DOHH2 (cell line): Measurements from ENCODE around the gene OTOP3.

Source experiments
- H3F3A ChIP-seq: fragments of 200-600 bp; sonication (generic), shearing (Covaris generic); 2 replicates; pipeline ENCODE4 v1.6.0; 2016; ENCODE audit warnings: antibody characterized with exemption, mild to moderate bottlenecking; ENCODE audit not compliant: control insufficient read depth, insufficient read depth
- H3K27ac ChIP-seq: fragments of 200-600 bp; sonication (generic); 2 replicates; pipeline ENCODE4 v1.5.1; 2014; ENCODE audit warnings: low read depth, mild to moderate bottlenecking, low read length, moderate library complexity
- H3K27me3 ChIP-seq: fragments of 200-600 bp; sonication (generic); 2 replicates; pipeline ENCODE4 v1.6.1; 2014; ENCODE audit warnings: mild to moderate bottlenecking, low read length, mixed read lengths; ENCODE audit not compliant: control insufficient read depth
- H3K36me3 ChIP-seq: fragments of 200-600 bp; sonication (generic); 2 replicates; pipeline ENCODE4 v1.6.1; 2014; ENCODE audit warnings: mild to moderate bottlenecking, low read length, moderate library complexity, mixed read lengths; ENCODE audit not compliant: control insufficient read depth
- H3K4me1 ChIP-seq: fragments of 200-600 bp; sonication (generic); 2 replicates; pipeline ENCODE4 v1.6.1; 2014; ENCODE audit warnings: mild to moderate bottlenecking, low read length, mixed read lengths; ENCODE audit not compliant: control insufficient read depth
- H3K4me2 ChIP-seq: fragments of 200-600 bp; sonication (generic); 2 replicates; pipeline ENCODE4 v1.6.0; 2014; ENCODE audit warnings: mild to moderate bottlenecking, low read length, moderate library complexity
- H3K4me3 ChIP-seq: fragments of 200-600 bp; sonication (generic); 2 replicates; pipeline ENCODE4 v1.5.1; 2014; ENCODE audit warnings: mild to moderate bottlenecking, low read length, mixed read lengths
- H3K79me2 ChIP-seq: fragments of 200-600 bp; sonication (generic); 2 replicates; pipeline ENCODE4 v1.6.1; 2014; ENCODE audit warnings: mild to moderate bottlenecking, low read length, mixed read lengths; ENCODE audit not compliant: control insufficient read depth
- H3K9me2 ChIP-seq: fragments of 200-600 bp; sonication (generic); replicated peaks from 2 replicates; pipeline ENCODE4 v1.6.1; 2014; ENCODE audit warnings: mild to moderate bottlenecking, low read length, mixed read lengths; ENCODE audit not compliant: control insufficient read depth
- H3K9me3 ChIP-seq: fragments of 200-600 bp; sonication (generic); 2 replicates; pipeline ENCODE4 v1.6.1; 2014; ENCODE audit warnings: antibody characterized with exemption, low read length, mixed read lengths; ENCODE audit not compliant: control insufficient read depth, insufficient read depth
- H4K20me1 ChIP-seq: fragments of 200-600 bp; sonication (generic); 2 replicates; pipeline ENCODE4 v1.6.0; 2014; ENCODE audit warnings: low read depth, mild to moderate bottlenecking, antibody characterized with exemption, low read length, moderate library complexity; ENCODE audit not compliant: control insufficient read depth, insufficient read depth
- CTCF ChIP-seq: fragments of 200-600 bp; sonication (generic); IDR thresholded peaks from one replicate; pipeline ENCODE4 v1.5.1; 2014; ENCODE audit warnings: antibody characterized with exemption, mild to moderate bottlenecking, low read depth, low read length; ENCODE audit not compliant: poor library complexity, severe bottlenecking
- EZH2phosphoT487 ChIP-seq: fragments of 200-600 bp; sonication (generic); IDR thresholded peaks from 2 replicates; pipeline ENCODE4 v1.6.1; 2017; ENCODE audit warnings: borderline replicate concordance, mild to moderate bottlenecking, antibody characterized with exemption, low read length, moderate library complexity, mixed read lengths

Gene OTOP3

DNA sequence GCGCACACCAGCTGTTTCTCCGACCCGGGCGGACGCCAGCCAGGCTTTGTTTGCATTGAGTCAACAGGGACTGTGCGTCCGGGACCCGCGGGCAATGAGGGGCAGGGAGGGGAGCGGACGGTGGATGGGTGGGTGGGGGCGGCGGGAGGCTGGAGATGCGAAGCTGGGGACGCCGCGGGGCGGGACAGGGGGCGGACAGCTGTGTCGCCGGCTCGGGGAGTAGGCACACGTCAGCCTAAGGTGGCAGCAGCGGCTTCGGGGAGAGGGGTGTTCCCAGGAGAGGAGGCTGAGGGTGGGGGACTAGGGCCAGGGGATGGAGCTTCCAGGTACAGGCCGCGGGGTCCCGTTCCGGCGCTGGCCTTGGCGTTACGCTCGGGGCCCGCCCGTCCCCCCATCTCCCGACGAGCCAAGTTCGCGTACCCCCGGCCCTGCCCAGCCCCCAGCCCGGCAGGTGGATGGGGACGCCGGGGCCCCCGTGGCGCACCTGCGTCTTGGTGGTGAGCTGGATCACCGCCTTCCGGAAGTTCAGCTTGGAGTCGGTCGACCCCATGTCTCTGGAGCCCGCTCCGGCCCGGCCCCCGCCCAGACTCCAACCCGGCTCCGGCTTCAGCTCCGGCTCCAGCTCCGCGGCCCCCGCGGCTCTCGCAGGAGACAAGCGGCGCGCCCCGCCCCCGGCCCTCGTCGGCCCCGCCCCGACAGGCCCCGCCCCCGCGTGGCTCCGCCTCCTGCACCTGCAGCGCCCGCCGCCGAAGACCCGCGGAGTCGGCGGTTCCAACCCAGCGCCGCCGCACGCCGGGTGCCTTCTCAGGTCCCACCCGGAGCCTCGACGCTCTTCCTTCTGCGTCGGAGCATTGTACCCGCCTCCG, 36.6 kb downstream of the OTOP3 start, which contains the start of gene HID1:
Gene HID1 (minus strand): TSS at position 653 of the 866 bp plus-strand sequence. CDS start 103 bp downstream, at position 550.
- TF ChIP-seq EZH2phosphoT487 (no peak), CTCF (no peak)
- Histone ChIP-seq H3K9me2 (no peaks in the 10 kb centered on the region), H3K4me3 (peak within 1 kb of the TSS; percentile 64), H3K36me3 (no peaks in the 10 kb centered on the region), H3K4me2 (peak within 1 kb of the TSS; percentile 73), H4K20me1 (no peaks in the 10 kb centered on the region), H3K9me3 (no peaks in the 10 kb centered on the region), H3K27ac (no peak within 1 kb of the TSS), H3K27me3 (peaks cover 33% of the 10 kb centered on the region), H3F3A (no peaks in the 10 kb centered on the region), H3K79me2 (no peaks in the 10 kb centered on the region), H3K4me1 (peaks cover 6% of the 10 kb centered on the region)

DNA sequence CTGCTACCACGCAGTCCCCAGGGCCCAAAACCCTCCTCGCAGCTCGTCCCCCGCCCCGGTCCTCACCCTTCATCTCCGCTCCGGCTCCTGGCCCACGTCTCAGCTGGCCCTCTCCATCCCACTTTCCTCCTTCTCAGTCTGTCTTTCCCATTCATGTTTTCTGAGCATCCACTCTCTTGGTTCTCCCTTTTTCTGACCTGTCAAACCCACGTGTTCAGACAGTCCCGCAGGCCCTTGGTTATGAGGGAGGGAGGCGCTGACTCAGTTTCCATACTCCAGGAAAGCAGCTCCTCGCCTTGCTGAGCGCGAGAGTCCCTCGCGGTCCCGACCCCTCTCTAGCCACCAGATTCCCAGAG, 37.3 kb downstream of the OTOP3 start:
- Histone ChIP-seq H3K4me1 (peaks cover 6% of the 10 kb centered on the region), H3K4me3 (peak overlapping the region; percentile 64), H3K9me2 (no peaks in the 10 kb centered on the region), H3F3A (no peaks in the 10 kb centered on the region), H3K27ac (no peak overlapping the region), H3K79me2 (no peaks in the 10 kb centered on the region), H3K27me3 (peaks cover 34% of the 10 kb centered on the region), H3K9me3 (no peaks in the 10 kb centered on the region), H3K36me3 (no peaks in the 10 kb centered on the region), H4K20me1 (no peaks in the 10 kb centered on the region), H3K4me2 (peak overlapping the region; percentile 73)
- TF ChIP-seq CTCF (no peak), EZH2phosphoT487 (no peak)

- no peaks in the 10 kb centered on the region for H3K9me3 ChIP-seq
- peaks cover 29% of the 10 kb centered on the region for H3K27me3 ChIP-seq
- no peak overlapping the region for H3K4me3 ChIP-seq
- no peaks in the 10 kb centered on the region for H3K9me2 ChIP-seq
- no peaks in the 10 kb centered on the region for H3K36me3 ChIP-seq
- H3K4me1 ChIP-seq: peaks cover 6% of the 10 kb centered on the region
- no peaks in the 10 kb centered on the region for H4K20me1 ChIP-seq
- H3F3A ChIP-seq: no peaks in the 10 kb centered on the region
- no peak overlapping the region for H3K27ac ChIP-seq
- H3K79me2 ChIP-seq: no peaks in the 10 kb centered on the region
- TF ChIP-seq EZH2phosphoT487: no peak
- TF ChIP-seq CTCF: no peak
- no peak overlapping the region for H3K4me2 ChIP-seq
These were observed 40.2 kb downstream of the OTOP3 start for GRCh38 chr17:74975943-74976342.
